ENCODE measurements around the gene ATP5F1C.

The ATP5F1C gene

DNA sequence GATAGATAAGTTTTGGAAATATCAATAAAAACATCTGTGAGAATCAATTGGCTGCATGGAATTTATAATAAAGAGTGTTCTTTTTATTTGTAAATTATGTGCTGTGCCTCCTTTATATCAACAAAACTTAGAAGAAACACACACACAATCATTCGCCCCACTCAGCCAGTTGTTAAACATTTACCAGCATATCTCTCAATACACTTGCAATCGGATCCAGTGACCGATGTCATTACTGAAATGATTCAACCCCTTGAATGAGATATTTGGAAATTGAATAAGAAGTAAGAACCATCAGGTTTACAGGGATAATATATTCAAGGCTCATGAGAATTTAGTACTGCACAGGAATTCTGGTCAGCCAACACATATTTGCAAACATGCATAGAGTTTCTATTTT lies 65.9 kb downstream of the ATP5F1C start:
- Histone ChIP-seq H3K36me3 (ENCODE audit: control insufficient read depth in 1 of 2, insufficient read depth in 2 of 2, low read length in 2 of 2) (no peaks in the 10 kb centered on the region), H3K27ac (ENCODE audit: low read length) (no peak overlapping the region), H3K27me3 (ENCODE audit: low read depth, low read length) (no peaks in the 10 kb centered on the region), H3K4me1 (ENCODE audit: control insufficient read depth in 1 of 2, insufficient read depth in 2 of 2, low read length in 2 of 2) (no peaks in the 10 kb centered on the region), H3K4me3 (ENCODE audit: low read depth in 1 of 2, low read length in 2 of 2) (no peak overlapping the region), H3K9me3 (ENCODE audit: control insufficient read depth in 1 of 2, low read length in 2 of 2) (no peaks in the 10 kb centered on the region)

DNA sequence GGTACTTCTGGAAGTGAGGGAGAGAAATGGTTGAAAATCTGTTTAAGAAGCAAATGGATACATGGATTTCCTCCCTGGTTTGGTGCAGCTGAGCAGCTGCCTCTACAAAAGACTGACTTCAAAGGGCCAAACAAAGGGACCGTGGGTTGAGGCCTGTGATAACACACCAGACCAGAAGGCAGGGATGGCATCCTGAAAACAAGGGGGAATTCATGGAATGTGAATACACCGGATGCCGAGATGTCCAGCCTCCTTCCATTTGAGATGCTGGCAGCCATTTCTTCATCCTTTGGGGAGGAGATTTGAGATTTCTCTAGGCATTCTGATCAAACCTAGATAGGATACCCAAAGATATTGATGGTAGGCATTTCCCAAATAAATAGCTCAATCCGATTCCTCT lies 67.2 kb downstream of the ATP5F1C start:
- Histone ChIP-seq H3K36me3 (ENCODE audit: control insufficient read depth in 1 of 2, insufficient read depth in 2 of 2, low read length in 2 of 2) (no peaks in the 10 kb centered on the region), H3K27ac (ENCODE audit: low read length) (no peak overlapping the region), H3K9me3 (ENCODE audit: control insufficient read depth in 1 of 2, low read length in 2 of 2) (no peaks in the 10 kb centered on the region), H3K4me3 (ENCODE audit: low read depth in 1 of 2, low read length in 2 of 2) (no peak overlapping the region), H3K27me3 (ENCODE audit: low read depth, low read length) (no peaks in the 10 kb centered on the region), H3K4me1 (ENCODE audit: control insufficient read depth in 1 of 2, insufficient read depth in 2 of 2, low read length in 2 of 2) (no peaks in the 10 kb centered on the region)

DNA sequence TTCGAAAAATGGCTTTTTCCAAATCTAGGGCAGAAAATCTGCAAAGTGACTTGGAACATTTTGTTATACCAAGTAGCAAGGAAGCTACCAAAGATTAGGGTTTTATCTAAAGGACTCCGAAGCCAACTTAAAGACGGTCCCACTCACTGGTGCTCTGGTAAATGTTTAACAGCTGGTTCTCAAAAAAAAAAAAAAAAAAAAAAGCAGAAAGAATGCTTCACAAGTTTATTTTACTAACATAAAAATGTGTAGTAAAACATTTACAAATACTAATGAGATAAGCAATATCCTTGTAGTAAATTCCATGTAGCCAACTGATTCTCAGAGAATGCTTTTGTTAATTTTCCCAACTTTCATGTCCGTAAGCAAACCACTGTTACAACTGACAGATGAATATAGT lies 68.7 kb downstream of the ATP5F1C start:
- Histone ChIP-seq H3K27me3 (ENCODE audit: low read depth, low read length) (no peaks in the 10 kb centered on the region), H3K9me3 (ENCODE audit: control insufficient read depth in 1 of 2, low read length in 2 of 2) (peaks cover 0 to 3% of the 10 kb centered on the region in 2 donors), H3K27ac (ENCODE audit: low read length) (no peak overlapping the region), H3K4me1 (ENCODE audit: control insufficient read depth in 1 of 2, insufficient read depth in 2 of 2, low read length in 2 of 2) (no peaks in the 10 kb centered on the region), H3K4me3 (ENCODE audit: low read depth in 1 of 2, low read length in 2 of 2) (no peak overlapping the region), H3K36me3 (ENCODE audit: control insufficient read depth in 1 of 2, insufficient read depth in 2 of 2, low read length in 2 of 2) (no peaks in the 10 kb centered on the region)

GRCh38 chr10:7857262-7857661 lies 69.3 kb downstream of the ATP5F1C start:
- no peaks in the 10 kb centered on the region for H3K4me1 ChIP-seq (ENCODE audit: control insufficient read depth in 1 of 2, insufficient read depth in 2 of 2, low read length in 2 of 2)
- H3K9me3 ChIP-seq (ENCODE audit: control insufficient read depth in 1 of 2, low read length in 2 of 2) = peaks cover 5 to 8% of the 10 kb centered on the region in 2 donors
- no peaks in the 10 kb centered on the region for H3K36me3 ChIP-seq (ENCODE audit: control insufficient read depth in 1 of 2, insufficient read depth in 2 of 2, low read length in 2 of 2)
- H3K27me3 ChIP-seq (ENCODE audit: low read depth, low read length) = no peaks in the 10 kb centered on the region
- no peak overlapping the region for H3K27ac ChIP-seq (ENCODE audit: low read length)
- no peak overlapping the region for H3K4me3 ChIP-seq (ENCODE audit: low read depth in 1 of 2, low read length in 2 of 2)

Measured in muscle layer of duodenum (tissue), 2 donors.